Glomerular endothelial cell (primary cell): Measurements from ENCODE around the gene TMTC1. TPM values are rescaled to one million over a fixed set of nuclear protein-coding genes. Genes with fewer than 3 reads are reported as not detected.
"Not testable (repeated sequence)": the region's sequence is repeated elsewhere in the genome, so short reads cannot be mapped to it uniquely, and the experiment has no call there.

ENCODE experiments used
- DNase-seq: peaks from one replicate; pipeline ENCODE4 v3.0.0-alpha.2; 2011; ENCODE audit warnings: low read depth, low spot score; ENCODE audit errors: extremely low read depth
- total RNA-seq: library from RNA; depleted of rRNA; stranded (reverse); fragments of >200 nt; gene quantifications from 2 replicates; pipeline ENCODE4 v1.2.3, GENCODE V29; 2015

Gene TMTC1
- total RNA-seq, 1 donor from 2014 or later = 4.7 TPM

DNA sequence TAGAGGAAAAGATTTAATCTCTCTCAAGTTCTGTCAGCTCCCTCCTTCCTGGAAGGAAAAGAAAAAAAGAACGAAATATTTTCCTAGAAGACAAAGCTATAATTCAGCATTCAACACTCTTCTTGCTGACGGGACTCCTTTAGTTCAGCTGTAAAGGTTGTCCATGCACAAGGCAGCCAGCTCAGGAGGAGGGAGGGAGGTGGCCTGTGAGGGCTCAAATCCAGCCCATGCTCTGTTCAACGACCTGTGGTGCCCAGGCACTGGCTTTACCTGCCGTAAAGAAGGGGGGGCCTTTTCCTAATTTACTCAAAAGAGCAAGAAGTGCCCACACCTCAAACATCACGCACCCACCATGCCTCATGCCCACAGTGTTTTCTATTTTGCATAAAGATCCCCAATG is 109.3 kb downstream of the TMTC1 start:
- no peak for DNase-seq

DNA sequence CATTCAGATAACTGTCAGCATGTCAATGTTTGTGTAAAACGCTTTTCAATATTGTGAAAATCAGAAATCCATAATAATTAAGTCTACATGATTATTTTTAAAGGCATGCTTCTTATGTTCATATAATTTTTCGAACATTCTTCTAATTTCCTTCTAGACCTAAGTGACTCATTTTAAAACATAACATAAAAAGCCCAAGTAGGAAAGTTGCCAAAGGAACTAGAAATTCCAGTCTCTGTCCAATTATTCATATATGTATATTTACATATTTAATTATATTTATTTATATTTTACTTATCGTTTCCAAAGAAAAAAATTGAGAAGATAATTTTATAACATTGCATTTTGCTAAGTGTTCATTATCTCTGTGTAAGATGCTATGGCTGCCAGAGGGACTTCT is 110.4 kb downstream of the TMTC1 start:
- DNase-seq = no peak

- DNase-seq = no peak
Measured at GRCh38 chr12:29672580-29672979, 111.2 kb downstream of the TMTC1 start.

GRCh38 chr12:29671742-29672141 is 112.0 kb downstream of the TMTC1 start:
- no peak for DNase-seq

GRCh38 chr12:29667011-29667410 is 116.7 kb downstream of the TMTC1 start:
- no peak for DNase-seq

GRCh38 chr12:29665107-29665506 is 118.6 kb downstream of the TMTC1 start:
- no peak for DNase-seq

DNA sequence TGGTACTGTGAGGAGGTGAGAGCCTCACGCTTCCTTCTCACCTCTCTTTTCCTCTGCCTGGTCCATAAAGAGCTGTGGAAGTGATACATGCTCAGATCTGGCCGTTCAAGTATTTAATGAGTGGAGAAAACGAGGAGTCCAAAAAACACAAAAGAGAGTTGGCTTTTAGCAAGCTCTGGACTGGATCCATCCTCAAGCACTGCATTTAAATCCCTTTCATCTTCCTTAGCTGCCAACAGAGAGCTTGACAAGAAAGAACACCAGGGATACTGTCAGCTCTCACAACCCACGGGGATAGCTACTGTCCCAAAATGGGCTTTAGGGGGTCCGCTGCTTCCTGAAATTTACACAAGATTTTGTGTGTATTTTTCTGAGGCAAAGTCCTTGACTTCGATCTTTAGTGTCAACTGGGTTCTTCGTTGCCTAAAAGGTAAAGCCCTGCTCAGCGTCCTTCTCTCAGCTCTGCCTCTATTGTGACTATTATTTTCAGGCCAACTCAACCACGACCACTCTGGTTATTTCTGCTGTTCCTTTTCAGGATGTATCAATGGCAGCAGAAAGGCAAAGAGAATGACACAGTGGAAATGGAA is 120.9 kb downstream of the TMTC1 start:
- no peak for DNase-seq

DNA sequence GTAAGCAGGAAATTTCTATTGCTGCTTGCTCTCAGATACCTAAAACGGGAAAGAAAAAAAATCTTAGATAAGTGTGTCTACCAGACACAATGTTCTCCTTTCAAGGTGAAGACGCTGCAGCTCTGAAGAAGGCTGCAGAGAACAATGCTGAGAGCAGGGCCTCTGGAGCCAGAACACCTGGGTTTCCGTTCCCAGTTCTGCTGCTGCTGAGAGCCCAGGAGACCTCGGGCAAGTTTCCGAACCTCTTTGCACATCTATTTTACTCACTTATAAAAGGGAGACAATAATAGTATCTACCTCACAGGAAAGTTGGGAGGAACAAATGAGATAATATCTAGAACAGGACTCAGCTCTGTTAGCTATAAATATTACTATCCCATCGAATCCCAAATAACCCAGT is 122.9 kb downstream of the TMTC1 start:
- no peak for DNase-seq

DNA sequence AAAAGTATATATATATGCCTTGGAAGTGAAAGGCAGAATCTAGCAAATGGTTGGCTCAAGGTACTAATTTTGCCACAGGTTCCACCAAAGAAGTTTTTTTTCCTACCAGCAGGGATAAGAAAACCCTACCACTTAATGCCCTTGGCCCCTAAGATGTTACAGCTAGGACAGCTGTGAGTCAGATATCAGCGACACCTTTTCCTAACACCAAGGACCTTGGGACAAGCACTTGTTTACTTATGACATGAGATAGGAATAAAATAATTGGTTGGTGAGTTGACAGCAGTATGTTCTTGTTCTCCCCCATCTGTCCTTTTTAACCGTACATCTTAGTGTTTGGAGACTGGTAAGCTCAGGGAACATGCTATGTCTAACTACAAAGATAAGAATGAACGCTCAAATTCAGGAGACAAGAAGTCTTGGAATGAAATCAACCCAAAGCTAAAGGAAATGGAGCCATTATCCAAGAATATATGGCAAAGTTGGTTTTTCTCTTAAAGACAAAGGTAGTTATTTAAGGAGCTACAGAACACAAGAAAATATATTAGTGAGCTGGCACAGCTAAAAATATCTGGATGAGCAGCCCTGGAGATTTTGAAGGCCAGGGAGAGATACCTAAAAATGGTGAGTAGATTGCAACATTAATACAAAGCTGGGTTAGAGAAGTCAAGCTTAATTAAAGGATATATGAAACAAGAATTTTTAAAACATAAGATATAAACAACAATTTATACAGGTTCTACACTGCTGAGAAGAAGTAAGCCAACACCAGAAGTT is 126.8 kb downstream of the TMTC1 start:
- DNase-seq = no peak

- DNase-seq = no peak
Measured at GRCh38 chr12:29655861-29656260, 127.9 kb downstream of the TMTC1 start.

DNA sequence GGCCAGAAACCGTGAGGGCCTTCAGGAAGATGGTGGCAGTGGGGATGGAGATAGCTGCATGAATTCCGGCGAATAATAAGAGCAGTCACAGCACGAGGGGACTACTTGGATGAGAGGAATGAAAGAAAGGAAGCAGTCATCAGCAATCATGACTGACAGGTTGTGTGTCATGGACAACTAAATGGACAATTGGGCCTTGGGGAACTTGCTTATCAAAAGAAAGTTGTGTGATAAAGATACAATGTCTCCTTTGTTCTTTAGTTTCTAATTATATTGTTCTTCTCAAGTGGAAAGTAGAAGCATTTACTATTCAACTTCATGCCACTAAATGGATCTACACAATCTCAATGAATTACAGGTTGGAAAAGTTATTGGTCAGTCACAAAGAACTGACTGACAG is 130.5 kb downstream of the TMTC1 start:
- no peak for DNase-seq

DNA sequence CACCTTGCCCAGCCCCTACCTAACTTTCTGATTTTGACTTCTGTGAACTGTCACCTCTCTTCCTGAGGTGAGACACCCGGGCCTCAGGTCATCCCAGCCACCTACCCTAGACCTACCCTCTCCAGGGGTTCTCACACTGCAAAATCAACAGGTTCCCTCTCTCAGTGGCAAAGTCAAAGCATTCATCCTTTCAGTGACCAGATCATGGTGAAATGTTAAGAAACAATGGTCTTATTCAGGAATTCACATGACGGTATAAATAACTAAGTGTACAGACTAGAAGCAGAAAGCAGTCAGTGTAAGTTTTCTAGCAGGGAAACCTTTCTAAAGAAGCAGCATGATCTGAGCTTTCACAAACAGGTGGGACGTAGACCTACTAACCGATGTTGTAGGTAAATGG is 133.4 kb downstream of the TMTC1 start:
- no peak for DNase-seq

GRCh38 chr12:29649722-29650121 is 134.0 kb downstream of the TMTC1 start:
- DNase-seq = no peak

DNA sequence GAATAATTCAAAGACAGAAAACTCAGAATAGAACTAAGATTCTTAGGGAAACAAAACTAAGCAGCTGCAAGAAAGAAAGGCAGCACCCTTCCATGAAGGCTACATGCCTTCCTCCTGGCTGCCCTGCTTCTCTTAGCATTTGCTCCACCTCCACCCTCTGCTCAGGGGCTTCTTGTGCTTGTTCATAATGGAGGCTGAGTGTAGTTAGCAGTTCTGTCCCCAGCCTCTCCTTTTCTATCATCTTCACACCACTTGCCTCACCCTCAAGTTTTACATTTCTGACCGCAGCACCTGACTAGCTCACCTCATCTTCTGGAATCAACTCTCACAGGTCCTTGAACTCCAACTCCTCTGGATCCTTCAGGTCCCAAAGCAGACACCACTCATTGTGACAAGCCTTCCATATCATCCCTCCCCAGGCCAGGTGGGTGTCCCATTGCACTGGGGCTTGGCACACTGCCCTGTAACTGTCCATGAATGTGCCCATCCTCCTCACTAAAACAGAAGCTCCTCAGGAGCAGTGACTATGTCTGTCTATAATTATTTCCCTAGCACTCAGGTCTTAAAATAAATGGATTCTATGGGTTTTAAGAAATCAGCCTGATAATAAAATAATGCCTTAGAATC is 139.1 kb downstream of the TMTC1 start:
- DNase-seq = no peak

- DNase-seq = no peak
Measured at GRCh38 chr12:29640589-29641345, 143.0 kb downstream of the TMTC1 start.

DNA sequence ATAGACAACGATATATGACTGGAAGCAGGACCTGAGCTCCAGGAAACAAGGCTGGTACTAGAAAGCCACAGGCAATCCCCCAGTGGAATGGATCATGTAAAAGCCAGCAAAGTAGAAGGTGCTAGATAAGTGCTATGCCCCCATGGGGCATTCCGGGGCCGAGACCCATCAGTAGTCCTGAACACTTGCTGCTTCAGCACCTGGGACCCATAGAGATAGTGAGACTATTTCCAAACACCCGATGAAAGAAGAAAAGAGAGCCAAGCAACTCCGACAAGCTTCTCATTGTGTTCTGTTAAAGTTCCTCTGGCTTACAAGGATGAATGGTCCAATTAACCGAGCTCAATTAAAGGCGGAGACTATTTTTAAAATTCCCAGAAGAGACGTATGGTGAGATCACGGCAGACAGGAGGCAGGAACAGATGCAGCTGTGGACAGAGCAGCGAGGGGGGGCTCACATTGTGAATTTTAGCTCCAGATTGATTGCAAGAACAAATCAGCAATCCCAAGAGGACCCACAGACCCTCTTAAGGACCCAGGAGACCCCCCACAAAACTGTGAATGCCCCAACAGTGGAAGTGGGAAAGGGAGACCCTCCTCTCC is 143.7 kb downstream of the TMTC1 start:
- DNase-seq = no peak

DNA sequence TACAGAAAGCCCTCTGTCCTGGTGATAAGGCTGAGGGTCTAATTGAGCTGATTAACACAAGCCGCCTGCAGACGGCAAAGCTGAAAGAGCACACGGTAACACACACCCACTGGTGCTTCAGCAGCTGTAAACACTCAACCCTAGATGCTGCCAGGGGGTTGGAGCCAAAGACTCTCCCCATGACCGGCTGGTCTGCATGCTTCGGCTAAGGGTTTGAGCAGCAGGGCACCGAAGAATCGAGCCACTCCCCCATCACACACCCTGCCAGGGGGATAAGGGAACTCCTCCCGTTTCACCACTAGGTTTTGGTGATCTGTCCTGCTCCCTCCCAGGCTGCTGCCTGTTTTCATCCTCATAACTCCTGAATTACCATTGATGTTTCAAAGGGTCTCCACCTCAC is 145.2 kb downstream of the TMTC1 start:
- DNase-seq = no peak

GRCh38 chr12:29634057-29634456 is 149.7 kb downstream of the TMTC1 start:
- no peak for DNase-seq

DNA sequence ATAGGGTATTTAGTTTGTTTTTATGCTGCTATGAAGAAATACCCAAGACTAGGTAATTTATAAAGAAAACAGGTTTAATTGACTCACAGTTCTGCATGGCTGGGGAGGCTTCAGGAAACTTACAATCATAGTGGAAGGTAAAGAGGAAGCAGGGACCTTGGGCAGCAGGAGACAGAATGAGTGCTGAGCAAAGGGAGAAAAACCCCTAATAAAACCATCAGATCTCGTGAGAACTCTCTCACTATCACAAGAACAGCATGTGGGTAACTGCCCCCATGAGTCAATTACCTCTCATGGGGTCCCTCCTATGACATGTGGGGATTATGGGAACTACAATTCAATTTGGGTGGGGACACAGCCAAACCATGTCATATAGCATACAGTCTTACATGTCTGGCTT is 153.6 kb downstream of the TMTC1 start:
- not testable (repeated sequence) for DNase-seq

DNA sequence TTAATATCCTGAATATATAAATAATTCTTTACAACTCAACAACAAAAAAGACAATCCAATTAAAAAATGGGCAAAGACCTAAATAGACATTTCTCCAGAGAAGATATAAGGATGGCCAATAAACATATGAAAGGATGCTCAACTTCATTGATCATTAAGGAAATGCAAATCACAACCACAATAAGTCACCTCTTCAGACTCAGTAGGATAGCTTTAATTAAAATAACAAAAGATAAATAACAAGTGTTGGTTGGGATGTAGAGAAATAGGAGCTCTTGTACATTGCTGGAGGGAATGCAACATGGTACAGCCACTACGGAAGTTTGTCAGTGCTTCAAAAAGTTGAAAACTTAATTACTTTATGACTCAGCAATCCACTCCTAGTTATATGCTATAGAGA is 156.5 kb downstream of the TMTC1 start:
- no peak for DNase-seq

- no peak for DNase-seq
Measured at GRCh38 chr12:29625359-29625953, 158.3 kb downstream of the TMTC1 start.
